HG03135 (cell line): ENCODE results near the gene RPL7A.
"Not testable (repeated sequence)": the region's sequence is repeated elsewhere in the genome, so short reads cannot be mapped to it uniquely, and the experiment has no call there.

Source experiments
- ATAC-seq: cut with Tn5 transposase; IDR thresholded peaks from one replicate; pipeline ENCODE4 v1.9.1; 2021; ENCODE audit warnings: mild to moderate bottlenecking, moderate library complexity; ENCODE audit not compliant: unreplicated experiment

RPL7A gene

DNA sequence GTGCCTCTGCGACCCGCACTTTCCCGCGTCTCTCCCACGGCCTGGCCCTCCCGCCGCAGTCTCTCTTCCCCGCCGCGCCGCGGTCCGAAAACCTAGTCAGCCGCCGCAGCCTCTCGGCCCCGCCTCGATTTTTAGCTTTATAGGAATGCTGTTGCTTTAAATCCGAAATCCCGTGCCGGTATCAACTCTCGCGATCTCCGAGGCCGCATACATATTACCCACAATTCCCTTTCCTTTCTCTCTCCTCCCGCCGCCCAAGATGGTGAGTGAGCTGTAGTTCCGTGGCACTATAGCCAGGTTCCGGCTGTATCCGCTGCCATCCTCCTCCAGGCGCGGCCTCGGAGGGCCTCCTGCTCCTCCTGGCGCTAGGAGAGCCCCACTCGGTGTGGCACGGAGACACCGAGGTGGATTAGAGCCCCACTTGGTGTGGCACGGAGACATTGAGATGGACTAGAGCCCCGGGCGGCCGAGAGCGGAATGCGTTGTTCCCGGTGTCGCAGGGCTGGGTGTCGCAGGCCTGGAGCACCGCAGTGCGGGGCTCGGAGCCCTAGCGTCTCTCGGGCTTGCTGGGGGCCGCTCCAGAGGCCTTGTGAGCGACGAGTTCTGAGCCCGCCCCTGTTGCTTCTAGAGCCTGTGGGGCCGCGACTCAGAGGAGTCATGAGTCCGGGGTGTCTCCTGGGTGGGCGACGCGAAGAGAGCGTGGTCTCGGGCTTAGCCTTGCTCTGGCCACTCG lies at the start of gene RPL7A, which contains the start of gene MED22:
TSS of gene RPL7A (plus strand) at position 234 of the 733 bp plus-strand sequence. CDS start at position 260, 26 bp downstream.
TSS of gene MED22 (minus strand) at position 147 of the 733 bp plus-strand sequence. CDS start 1,469 bp downstream, outside the sequence.
- ATAC-seq: peak; percentile 81

GRCh38 chr9:133299996-133300395 lies 48.0 kb upstream of the RPL7A start:
- ATAC-seq: not testable (repeated sequence)

DNA sequence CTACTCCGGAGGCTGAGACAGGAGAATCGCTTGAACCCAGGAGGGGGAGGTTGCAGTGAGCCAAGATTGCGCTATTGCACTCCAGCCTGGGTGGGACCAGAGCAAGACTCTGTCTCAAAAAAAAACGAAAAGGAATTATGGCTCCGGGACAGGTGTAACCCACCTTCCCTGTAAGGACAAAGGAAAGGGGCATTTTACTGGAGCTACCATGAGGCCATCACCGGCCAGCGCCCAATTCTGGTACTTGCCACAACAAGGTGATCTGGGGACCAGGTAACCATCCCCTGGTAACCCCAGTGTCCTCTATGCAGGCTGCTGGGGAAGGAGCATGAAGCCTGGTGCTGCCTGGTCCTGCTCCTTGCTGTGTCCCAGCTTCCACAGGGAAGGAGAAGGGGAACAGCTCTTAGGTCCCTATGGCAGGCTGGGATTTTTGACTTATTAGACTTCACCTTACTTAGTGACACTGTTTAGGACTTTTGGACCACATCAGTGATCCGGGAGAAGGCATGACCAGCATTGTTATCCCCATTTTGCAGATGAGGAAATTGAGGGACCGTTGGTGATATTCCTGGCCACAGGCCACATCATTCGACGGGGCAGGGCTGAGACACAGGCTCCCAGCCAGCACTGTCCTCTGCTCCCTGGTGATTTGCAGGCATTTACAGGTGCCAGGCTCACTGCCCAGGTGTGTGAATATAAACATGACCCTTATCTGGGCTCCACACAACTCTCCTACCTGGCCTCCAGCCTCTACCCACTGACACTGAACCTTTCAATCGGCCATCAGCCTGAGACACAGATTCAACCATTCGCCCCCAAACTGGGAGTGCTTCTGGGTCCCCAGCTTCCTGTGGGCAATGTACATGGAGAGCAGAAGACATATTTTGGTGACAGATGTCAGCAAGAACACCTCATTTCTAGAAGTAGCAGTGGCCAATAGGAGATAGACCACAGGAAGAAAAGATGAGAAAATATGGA lies 46.5 kb upstream of the RPL7A start:
- ATAC-seq: no peak

DNA sequence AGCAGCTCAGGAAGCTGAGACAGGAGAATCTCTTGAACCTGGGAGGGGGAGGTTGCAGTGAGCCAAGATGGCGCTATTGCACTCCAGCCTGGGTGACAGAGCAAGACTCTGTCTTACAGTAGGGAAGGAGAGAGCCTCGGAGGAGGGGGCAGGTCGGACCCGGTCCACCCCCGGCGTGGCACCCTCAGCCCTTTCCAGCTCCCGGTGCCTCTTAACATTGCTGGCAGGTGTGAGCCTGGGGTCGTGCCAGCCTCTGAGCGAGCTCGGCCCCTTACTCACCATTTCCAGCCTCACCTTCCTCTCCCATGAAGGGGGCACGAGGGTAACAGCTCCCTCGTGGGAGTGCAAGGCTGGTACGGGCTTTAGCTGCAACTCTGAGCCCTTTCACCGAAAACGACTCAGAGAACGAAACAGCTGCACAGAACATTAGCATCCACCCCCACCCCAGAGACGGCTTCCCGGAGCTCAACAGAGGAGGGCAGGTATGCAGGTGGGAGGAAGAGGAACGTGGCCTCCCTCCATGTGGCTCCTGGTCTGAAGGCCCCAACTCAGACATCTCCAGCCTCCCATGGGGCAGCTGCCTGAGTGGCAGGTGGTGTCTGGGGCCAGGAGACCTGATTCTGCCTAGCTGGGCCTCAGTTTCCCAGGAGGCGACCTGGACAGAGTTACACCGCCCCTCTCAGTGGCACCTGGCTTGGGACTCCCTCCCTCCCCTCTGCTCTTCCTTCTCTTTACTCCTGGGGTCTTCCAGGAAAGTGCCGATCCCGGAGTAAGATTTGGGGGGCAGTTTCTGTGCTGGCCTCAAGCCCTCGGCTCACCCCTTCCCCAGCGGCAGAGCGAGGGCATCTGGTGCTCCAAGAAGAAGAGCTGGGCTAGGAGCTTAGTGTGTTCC lies 44.5 kb upstream of the RPL7A start:
- ATAC-seq: no peak

DNA sequence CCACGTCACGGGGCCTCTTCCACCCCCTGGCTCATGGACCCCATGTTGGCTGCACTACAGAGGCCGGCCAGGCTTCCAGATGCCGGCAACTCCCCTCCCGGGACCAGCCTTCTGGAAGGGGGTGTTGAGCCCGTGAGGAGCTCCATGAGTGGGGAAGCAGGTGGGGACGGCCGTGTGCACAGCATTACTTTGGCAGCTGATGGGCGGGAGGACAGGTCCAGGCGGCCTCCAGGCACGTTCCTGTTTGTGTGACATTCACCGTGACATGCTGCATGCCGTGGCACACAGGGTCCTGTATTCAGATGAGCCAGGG lies 43.9 kb upstream of the RPL7A start:
- ATAC-seq: no peak

- ATAC-seq: no peak
These were observed 43.3 kb upstream of the RPL7A start for GRCh38 chr9:133304477-133305377.

DNA sequence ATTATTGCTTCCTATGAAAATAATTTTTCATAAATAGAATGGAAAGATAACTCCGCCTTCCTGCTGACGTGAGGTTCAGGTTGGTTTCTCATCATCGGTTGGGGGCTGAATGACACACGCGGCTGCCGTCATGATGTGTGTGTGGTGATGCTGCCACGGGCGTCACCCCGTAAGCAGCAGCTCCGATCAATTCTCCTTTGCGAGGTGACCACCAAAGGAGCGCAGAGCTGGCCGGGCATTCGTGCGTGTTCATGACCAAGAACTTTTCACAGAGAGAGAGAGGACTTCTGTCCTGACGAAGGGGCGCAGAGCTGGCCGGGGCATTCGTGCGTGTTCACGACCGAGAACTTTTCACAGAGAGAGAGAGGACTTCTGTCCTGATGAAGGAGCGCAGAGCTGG lies 42.3 kb upstream of the RPL7A start:
- ATAC-seq: no peak

DNA sequence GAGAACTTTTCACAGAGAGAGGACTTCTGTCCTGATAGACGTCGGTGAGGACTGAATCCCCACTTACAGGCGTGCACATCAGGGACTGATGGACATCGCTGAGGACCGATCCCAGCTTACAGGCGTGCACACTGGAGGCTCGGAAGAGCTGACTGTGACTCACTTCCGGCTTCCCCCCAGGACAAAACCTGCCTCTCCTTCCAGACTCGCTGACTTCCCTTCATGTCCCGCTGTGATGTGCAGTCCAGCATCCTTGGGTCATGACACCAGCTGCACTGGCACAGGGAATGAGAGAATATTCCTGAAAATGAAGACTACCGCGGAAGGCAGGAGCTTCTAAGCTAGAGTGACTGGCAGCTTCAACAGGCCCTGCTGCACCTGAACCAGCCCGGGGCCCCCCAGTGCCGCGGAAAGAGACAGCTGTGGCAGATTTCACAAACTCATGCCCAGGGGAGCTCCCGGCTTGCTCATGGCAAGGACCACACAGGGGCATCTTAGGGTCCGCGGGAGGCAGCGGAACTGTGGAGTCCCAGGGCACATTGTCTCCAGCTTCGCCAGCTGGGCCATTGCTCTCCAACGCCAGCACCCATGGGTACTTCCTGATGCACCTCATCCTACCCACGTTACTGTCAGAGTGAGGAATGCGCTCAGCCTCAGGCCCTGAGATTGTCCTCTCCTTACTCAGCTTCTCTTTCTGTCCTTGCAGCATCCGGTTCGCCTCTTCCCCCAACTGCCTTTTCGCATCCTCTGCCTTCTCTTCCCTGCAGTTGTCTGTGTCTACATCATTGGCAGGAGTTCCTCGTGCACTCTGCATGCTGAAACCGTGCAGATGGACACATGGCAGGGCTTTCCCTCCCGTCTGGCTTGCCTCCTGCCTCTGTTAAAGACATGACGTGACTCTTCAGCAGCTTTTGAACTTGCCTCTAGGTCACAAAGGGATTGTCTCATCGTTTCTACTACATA lies 41.5 kb upstream of the RPL7A start:
- no peak for ATAC-seq

DNA sequence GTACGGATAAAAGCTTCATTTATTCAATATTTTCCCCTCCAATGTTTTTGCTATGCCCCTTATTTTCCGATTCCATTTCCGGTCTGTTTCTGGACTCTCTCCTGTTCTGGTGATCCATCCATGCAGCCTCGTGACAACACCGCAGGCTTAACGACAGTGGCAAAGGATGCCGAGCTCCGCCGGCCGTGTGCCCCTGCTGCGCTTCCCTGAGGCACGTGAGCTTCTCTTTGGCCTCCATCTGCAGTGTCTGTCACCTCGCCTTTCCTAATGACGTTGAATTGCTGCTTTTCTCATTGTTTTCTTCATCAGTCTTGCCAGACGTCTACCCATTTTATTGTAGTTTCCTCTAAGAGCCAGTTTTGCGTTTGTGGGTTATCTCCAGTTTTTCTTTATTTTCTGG lies 40.7 kb upstream of the RPL7A start:
- ATAC-seq: no peak

DNA sequence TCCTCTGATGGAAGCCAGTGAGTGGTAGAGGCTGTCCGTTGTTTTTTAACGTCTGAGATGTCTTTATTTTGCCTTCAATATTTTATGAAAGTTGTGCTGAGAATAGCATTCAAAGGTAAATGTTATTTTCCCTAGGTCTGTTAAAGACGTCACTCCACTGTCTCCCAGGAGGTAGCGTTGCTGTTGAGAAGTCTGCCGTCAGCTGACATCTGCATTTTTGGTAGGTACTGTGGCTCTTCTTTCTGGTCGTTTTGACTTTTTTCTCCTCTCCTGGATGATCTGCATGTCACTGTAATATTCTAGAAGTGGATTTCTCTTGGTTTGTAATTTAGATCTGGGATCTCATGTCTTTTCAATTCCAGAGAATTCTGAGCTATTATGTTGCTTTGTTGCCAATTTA lies 38.4 kb upstream of the RPL7A start:
- no peak for ATAC-seq

DNA sequence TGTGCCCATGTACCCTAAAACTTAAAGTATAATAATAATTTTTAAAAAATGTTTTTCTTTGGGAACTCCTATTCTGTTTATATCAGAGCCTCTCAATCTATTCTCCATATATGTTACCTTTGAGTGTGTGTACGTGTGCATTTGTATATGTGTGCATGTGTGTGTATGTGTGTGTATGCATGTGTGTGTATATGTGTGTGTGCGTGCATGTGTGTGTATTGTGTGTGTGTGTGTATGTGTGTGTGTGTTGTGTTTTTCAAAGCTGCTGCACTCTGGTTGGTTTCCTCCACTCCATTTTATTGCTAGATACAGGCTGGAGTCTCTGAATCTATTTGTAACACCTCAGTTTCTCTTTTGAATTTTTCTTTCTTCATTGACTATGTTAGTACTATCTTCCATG lies 32.0 kb upstream of the RPL7A start:
- ATAC-seq: no peak

DNA sequence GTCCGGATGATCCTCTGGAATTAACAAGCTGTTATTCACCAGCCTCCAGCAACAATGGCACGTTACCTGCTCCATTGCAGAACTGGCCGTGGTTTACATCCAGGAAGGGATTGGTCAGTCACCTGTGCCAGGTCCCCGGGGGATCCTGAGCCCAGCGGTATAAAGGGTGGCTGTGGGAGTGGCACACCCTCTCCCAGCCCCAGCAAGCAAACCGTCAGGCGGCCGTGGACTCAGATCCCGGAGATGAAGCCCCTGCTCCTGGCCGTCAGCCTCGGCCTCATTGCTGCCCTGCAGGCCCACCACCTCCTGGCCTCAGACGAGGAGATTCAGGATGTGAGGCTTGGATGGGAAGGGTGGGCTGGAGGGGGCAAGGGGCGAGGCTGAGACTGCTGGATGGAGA lies 30.5 kb upstream of the RPL7A start:
- not testable (repeated sequence) for ATAC-seq

DNA sequence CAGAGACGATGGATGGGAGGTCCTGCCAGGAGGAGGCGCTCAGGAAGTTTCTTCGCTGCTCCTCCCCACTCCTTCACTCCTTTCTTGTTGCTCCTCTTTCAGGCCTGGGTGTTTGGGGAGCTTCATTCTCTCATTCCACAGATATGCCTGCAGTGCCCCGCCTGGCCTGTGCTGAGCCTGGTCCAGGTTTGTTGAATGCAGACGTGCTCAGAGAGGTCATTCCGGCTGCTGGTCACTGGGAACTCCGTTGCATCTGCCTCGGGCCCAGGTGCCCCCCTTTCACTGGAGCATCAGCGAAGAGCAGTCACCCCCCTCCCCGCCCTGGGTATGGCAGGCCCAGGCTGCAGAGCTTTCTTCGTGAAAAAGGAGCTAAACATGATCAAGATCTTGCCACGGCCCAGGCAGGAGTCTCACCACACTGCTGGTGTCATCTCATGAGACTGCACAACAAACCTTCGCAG lies 27.6 kb upstream of the RPL7A start:
- ATAC-seq: no peak

- no peak for ATAC-seq
These were observed 26.5 kb upstream of the RPL7A start for GRCh38 chr9:133321411-133321935.

GRCh38 chr9:133322701-133323100 lies 25.3 kb upstream of the RPL7A start:
- no peak for ATAC-seq

GRCh38 chr9:133323211-133323610 lies 24.8 kb upstream of the RPL7A start:
- no peak for ATAC-seq

GRCh38 chr9:133323991-133324703 lies 23.9 kb upstream of the RPL7A start:
- no peak for ATAC-seq

- ATAC-seq: not testable (repeated sequence)
These were observed 21.0 kb upstream of the RPL7A start for GRCh38 chr9:133327021-133327420.
